ENCODE data around the gene MSMP. TPM values are rescaled to one million over a fixed set of nuclear protein-coding genes. Genes with fewer than 3 reads are reported as not detected.

The MSMP gene
- total RNA-seq, 1 donor from 2014 or later: not detected

GRCh38 chr9:35795695-35796094, 41.6 kb upstream of the MSMP start:
- peaks cover 11% of the 10 kb centered on the region for H3K36me3 ChIP-seq
- DNase-seq (no peak), ATAC-seq (no peak)
- H3K4me1 ChIP-seq: peaks cover 34% of the 10 kb centered on the region
- intact Hi-C loops (cut with DNase I): no loop called here
- no peaks in the 10 kb centered on the region for H3K27me3 ChIP-seq (ENCODE audit: low read depth)
- no peaks in the 10 kb centered on the region for H3K9me3 ChIP-seq
- no peak for TF ChIP-seq CTCF (IDR thresholded peaks at IDR 0.05)
- H3K4me3 ChIP-seq: no peak overlapping the region
- H3K27ac ChIP-seq: no peak overlapping the region

GRCh38 chr9:35793461-35793860, 39.4 kb upstream of the MSMP start:
- no peaks in the 10 kb centered on the region for H3K9me3 ChIP-seq
- intact Hi-C loops (cut with DNase I): no loop called here
- H3K36me3 ChIP-seq: no peaks in the 10 kb centered on the region
- H3K27me3 ChIP-seq (ENCODE audit: low read depth): no peaks in the 10 kb centered on the region
- H3K4me1 ChIP-seq: peaks cover 39% of the 10 kb centered on the region
- H3K4me3 ChIP-seq: no peak overlapping the region
- DNase-seq: no peak
- TF ChIP-seq CTCF (IDR thresholded peaks at IDR 0.05): no peak
- no peak for ATAC-seq
- no peak overlapping the region for H3K27ac ChIP-seq

- Histone ChIP-seq H3K27ac (no peak overlapping the region), H3K4me3 (no peak overlapping the region)
- TF ChIP-seq CTCF (IDR thresholded peaks at IDR 0.05): no peak
Observed at GRCh38 chr9:35792826-35793225, 38.8 kb upstream of the MSMP start.

GRCh38 chr9:35792024-35792813, 38.1 kb upstream of the MSMP start:
- intact Hi-C loops (cut with DNase I): no loop called here
- H3K36me3 ChIP-seq: no peaks in the 10 kb centered on the region
- H3K4me3 ChIP-seq: peak overlapping the region; percentile 58
- no peaks in the 10 kb centered on the region for H3K9me3 ChIP-seq
- DNase-seq (no peak), ATAC-seq (no peak)
- no peaks in the 10 kb centered on the region for H3K27me3 ChIP-seq (ENCODE audit: low read depth)
- peaks cover 39% of the 10 kb centered on the region for H3K4me1 ChIP-seq
- TF ChIP-seq CTCF (IDR thresholded peaks at IDR 0.05): no peak
- no peak overlapping the region for H3K27ac ChIP-seq

More at GRCh38 chr9:35792826-35793225, 38.8 kb upstream of the MSMP start:
- no peaks in the 10 kb centered on the region for H3K36me3 ChIP-seq
- ATAC-seq: no peak
- DNase-seq: no peak
- no peaks in the 10 kb centered on the region for H3K9me3 ChIP-seq
- no peaks in the 10 kb centered on the region for H3K27me3 ChIP-seq (ENCODE audit: low read depth)
- intact Hi-C loops (cut with DNase I): no loop called here
- H3K4me1 ChIP-seq: peaks cover 39% of the 10 kb centered on the region

- TF ChIP-seq CTCF (IDR thresholded peaks at IDR 0.05): no peak
- intact Hi-C loops (cut with DNase I): no loop called here
- no peaks in the 10 kb centered on the region for H3K27me3 ChIP-seq (ENCODE audit: low read depth)
- no peak for DNase-seq
- H3K9me3 ChIP-seq: no peaks in the 10 kb centered on the region
- peaks cover 39% of the 10 kb centered on the region for H3K4me1 ChIP-seq
- peak within 1 kb of the TSS; percentile 58 for H3K4me3 ChIP-seq
- ATAC-seq: peak; percentile 48 to 56
- H3K27ac ChIP-seq: peak within 1 kb of the TSS; percentile 74
- H3K36me3 ChIP-seq: peaks cover 2% of the 10 kb centered on the region
Observed at GRCh38 chr9:35791297-35791921, 37.3 kb upstream of the MSMP start, which contains the start of gene NPR2. NPR2 (plus strand) TSS chr9:35791591; CDS start chr9:35792409, 818 bp downstream.

Measured in lower lobe of right lung (tissue), 2 donors.